Caco-2 (cell line): ENCODE data around the gene SH3RF2. TPM values are rescaled to one million over a fixed set of nuclear protein-coding genes. Genes with fewer than 3 reads are reported as not detected.

ENCODE experiments used
- BruUV-seq: library from RNA; stranded (reverse); fragments of 400-500 nt; replicated peaks from 2 replicates; lab custom pipeline; 2021; lab: Mats Ljungman, UMichigan
- CTCF ChIA-PET: fragments of 300-600 bp; sonication (Branson Sonifier 250); formaldehyde crosslinking; loops from one replicate; lab custom pipeline; 2022; ENCODE audit warnings: antibody characterized with exemption; lab: Charles Lee
- POLR2A ChIA-PET: fragments of 300-600 bp; sonication (Branson Sonifier 250); formaldehyde crosslinking; loops from one replicate; lab custom pipeline; 2022; ENCODE audit warnings: antibody characterized with exemption; lab: Charles Lee
- DNase-seq, 2 experiments: peaks; one replicate each; pipeline versions ENCODE4 v3.0.0 to v3.0.0-alpha.2; 2020 to 2022
- H3K27me3 ChIP-seq: replicated peaks from 2 replicates; pipeline ENCODE4 v1.6.0; 2011; ENCODE audit warnings: low read length; ENCODE audit not compliant: control insufficient read depth, insufficient read depth
- H3K36me3 ChIP-seq: 2 replicates; pipeline ENCODE4 v1.5.1; 2011; ENCODE audit warnings: low read length; ENCODE audit not compliant: control insufficient read depth, insufficient read depth
- H3K4me1 ChIP-seq: fragments of 250-450 bp; sonication (Bioruptor Pico); 2 replicates; pipeline ENCODE4 v1.5.1; 2020; ENCODE audit warnings: mild to moderate bottlenecking
- H3K4me3 ChIP-seq: 2 replicates; pipeline ENCODE4 v1.5.1; 2011; ENCODE audit warnings: low read depth, mild to moderate bottlenecking, control low read depth, low read length
- H3K9me3 ChIP-seq: fragments of 250-450 bp; sonication (Bioruptor Pico); 2 replicates; pipeline ENCODE4 v1.5.1; 2020; ENCODE audit warnings: mild to moderate bottlenecking, moderate library complexity
- H3K27ac Mint-ChIP-seq: one replicate; pipeline ENCODE4 v1.8.0; 2022; ENCODE audit warnings: mixed read lengths; ENCODE audit not compliant: unreplicated experiment
- H3K27me3 Mint-ChIP-seq: one replicate; pipeline ENCODE4 v1.8.0; 2022; ENCODE audit warnings: mixed read lengths; ENCODE audit not compliant: insufficient read depth, unreplicated experiment
- H3K36me3 Mint-ChIP-seq: one replicate; pipeline ENCODE4 v1.8.0; 2022; ENCODE audit warnings: mild to moderate bottlenecking, mixed read lengths; ENCODE audit not compliant: insufficient read depth, unreplicated experiment
- H3K4me1 Mint-ChIP-seq: one replicate; pipeline ENCODE4 v1.8.0; 2022; ENCODE audit warnings: low read depth, mixed read lengths; ENCODE audit not compliant: unreplicated experiment
- H3K4me3 Mint-ChIP-seq: one replicate; pipeline ENCODE4 v1.8.0; 2022; ENCODE audit warnings: mild to moderate bottlenecking, moderate library complexity, mixed read lengths; ENCODE audit not compliant: unreplicated experiment
- H3K9me3 Mint-ChIP-seq: one replicate; pipeline ENCODE4 v1.8.0; 2022; ENCODE audit warnings: mixed read lengths; ENCODE audit not compliant: unreplicated experiment
- intact Hi-C: fragments of 100-400 bp; cut with micrococcal nuclease; formaldehyde crosslinking; loops from one replicate; pipeline ENCODE4 v1.10.0; 2022; ENCODE audit not compliant: unreplicated experiment
- total RNA-seq: library from RNA; stranded (reverse); gene quantifications from 2 replicates; pipeline ENCODE4 v1.2.3, GENCODE V29; 2022
- TF ChIP-seq, protein P1 (sequence below), 2 experiments: fragments of 200-600 bp in 1 of 2; IDR thresholded peaks; 1 replicate in 1 of 2; 2 replicates in 1 of 2; pipeline versions ENCODE4 v1.5.1 to v1.8.0; 2011 to 2022; ENCODE audit warnings: antibody characterized with exemption in 1 of 2, control low read depth in 1 of 2, inconsistent platforms in 1 of 2, low read depth in 1 of 2, low read length in 1 of 2, mild to moderate bottlenecking in 1 of 2, moderate library complexity in 1 of 2; ENCODE audit not compliant: insufficient read depth in 1 of 2, severe bottlenecking in 1 of 2, unreplicated experiment in 1 of 2

SH3RF2 gene
- total RNA-seq, 1 experiment from 2014 or later: 49.4 TPM

DNA sequence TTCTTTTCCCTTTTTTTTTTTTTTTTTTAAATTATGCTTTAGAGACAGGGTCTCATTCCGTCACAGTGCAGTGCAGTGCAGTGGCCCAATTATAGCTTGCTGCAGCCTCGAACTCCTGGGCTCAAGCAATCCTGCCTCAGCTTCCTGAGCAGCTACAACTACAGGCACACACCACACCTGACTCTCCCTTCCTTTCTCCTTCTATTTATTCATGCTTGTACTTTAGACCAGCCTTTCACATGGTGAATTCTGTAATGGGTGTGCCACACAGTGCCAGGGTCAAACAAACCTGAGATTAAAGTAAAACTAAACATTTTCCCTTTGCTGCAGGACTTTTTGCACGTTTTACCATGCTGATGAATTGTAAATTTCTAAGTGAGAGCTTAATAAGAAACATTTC is 8.0 kb downstream of the SH3RF2 start:
- H3K27me3 Mint-ChIP-seq: no peaks in the 10 kb centered on the region
- no peak overlapping the region for H3K4me3 Mint-ChIP-seq
- no peak overlapping the region for H3K4me3 ChIP-seq
- H3K9me3 Mint-ChIP-seq: no peaks in the 10 kb centered on the region
- H3K36me3 Mint-ChIP-seq: peaks cover 70% of the 10 kb centered on the region
- BruUV-seq: no TSS peak
- H3K9me3 ChIP-seq: no peaks in the 10 kb centered on the region
- CTCF ChIA-PET: interaction anchor here (0.8 kb wide), 1 partner anchor 37 kb away, joined by 3 read pairs; no protein-coding TSS in a partner anchor
- H3K27ac Mint-ChIP-seq: no peak overlapping the region
- TF ChIP-seq, protein P1, sequence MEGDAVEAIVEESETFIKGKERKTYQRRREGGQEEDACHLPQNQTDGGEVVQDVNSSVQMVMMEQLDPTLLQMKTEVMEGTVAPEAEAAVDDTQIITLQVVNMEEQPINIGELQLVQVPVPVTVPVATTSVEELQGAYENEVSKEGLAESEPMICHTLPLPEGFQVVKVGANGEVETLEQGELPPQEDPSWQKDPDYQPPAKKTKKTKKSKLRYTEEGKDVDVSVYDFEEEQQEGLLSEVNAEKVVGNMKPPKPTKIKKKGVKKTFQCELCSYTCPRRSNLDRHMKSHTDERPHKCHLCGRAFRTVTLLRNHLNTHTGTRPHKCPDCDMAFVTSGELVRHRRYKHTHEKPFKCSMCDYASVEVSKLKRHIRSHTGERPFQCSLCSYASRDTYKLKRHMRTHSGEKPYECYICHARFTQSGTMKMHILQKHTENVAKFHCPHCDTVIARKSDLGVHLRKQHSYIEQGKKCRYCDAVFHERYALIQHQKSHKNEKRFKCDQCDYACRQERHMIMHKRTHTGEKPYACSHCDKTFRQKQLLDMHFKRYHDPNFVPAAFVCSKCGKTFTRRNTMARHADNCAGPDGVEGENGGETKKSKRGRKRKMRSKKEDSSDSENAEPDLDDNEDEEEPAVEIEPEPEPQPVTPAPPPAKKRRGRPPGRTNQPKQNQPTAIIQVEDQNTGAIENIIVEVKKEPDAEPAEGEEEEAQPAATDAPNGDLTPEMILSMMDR (IDR thresholded peaks at IDR 0.05; ENCODE audit: insufficient read depth in 1 of 2, low read depth in 1 of 2, low read length in 1 of 2, severe bottlenecking in 1 of 2, unreplicated experiment in 1 of 2): no peak
- intact Hi-C loops: loop anchor here (2.0 kb wide), 1 partner anchor 14 kb away; no protein-coding TSS in a partner anchor
- H3K4me1 ChIP-seq: peaks cover 74% of the 10 kb centered on the region
- POLR2A ChIA-PET: interaction anchor here (0.6 kb wide), 1 partner anchor 207 kb away, joined by 3 read pairs; no protein-coding TSS in a partner anchor
- peaks cover 73% of the 10 kb centered on the region for H3K4me1 Mint-ChIP-seq
- no peaks in the 10 kb centered on the region for H3K27me3 ChIP-seq
- H3K36me3 ChIP-seq: peaks cover 7% of the 10 kb centered on the region
- DNase-seq: no peak

GRCh38 chr5:145945620-145946111 is 9.3 kb downstream of the SH3RF2 start:
- ChIA-PET CTCF (no interaction called here), POLR2A (no interaction called here)
- Histone ChIP-seq H3K36me3 (peaks cover 7% of the 10 kb centered on the region), H3K4me3 (no peak overlapping the region), H3K4me1 (peaks cover 60% of the 10 kb centered on the region), H3K9me3 (no peaks in the 10 kb centered on the region), H3K27me3 (no peaks in the 10 kb centered on the region)
- no peak for DNase-seq
- Mint-ChIP-seq H3K9me3 (no peaks in the 10 kb centered on the region), H3K36me3 (peaks cover 69% of the 10 kb centered on the region), H3K27me3 (no peaks in the 10 kb centered on the region), H3K4me1 (peaks cover 72% of the 10 kb centered on the region), H3K4me3 (no peak overlapping the region), H3K27ac (peak overlapping the region; percentile 46)
- TF ChIP-seq, protein P1 (IDR thresholded peaks at IDR 0.05; ENCODE audit: insufficient read depth in 1 of 2, low read depth in 1 of 2, low read length in 1 of 2, severe bottlenecking in 1 of 2, unreplicated experiment in 1 of 2): no peak
- BruUV-seq: no TSS peak
- intact Hi-C loops: loop anchor here (2.0 kb wide), 1 partner anchor 13 kb away; no protein-coding TSS in a partner anchor

DNA sequence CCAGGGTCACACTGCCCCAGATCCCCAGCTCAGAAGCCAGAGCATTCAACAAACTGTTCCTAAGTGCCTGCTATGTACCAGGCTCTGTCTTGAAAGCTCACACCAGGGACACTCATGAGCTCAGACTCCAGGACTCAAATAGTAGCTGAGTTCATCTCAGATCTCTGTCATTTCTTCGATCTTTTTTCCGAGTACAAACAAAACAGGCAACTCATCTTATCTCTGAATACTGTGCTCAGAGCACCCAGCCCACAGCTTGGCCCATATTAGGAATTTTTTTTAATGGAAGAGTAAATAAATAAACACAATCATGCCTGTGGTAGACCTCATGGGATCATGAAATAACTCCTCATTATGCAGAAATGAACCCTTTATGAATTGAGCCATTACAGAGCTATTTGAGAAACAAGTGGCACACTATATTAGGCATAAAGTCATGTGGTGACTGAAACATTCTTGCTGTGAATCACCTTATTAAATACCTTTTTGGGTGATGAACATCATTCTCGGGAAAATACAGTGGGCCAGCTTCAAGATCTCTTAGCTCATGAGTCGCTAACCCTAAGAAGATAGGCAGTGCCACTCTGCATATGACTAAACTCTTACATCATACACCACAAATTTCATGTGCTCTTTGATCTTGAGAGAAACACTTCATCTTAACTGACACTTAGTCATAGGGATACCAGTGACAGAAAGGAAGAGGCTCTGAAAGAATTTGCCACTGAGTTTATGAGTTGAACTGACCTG is 9.9 kb downstream of the SH3RF2 start:
- Mint-ChIP-seq H3K36me3 (peaks cover 68% of the 10 kb centered on the region), H3K4me1 (peaks cover 72% of the 10 kb centered on the region), H3K4me3 (no peak overlapping the region), H3K27ac (peak overlapping the region; percentile 46), H3K27me3 (no peaks in the 10 kb centered on the region), H3K9me3 (no peaks in the 10 kb centered on the region)
- Histone ChIP-seq H3K9me3 (no peaks in the 10 kb centered on the region), H3K27me3 (no peaks in the 10 kb centered on the region), H3K4me3 (no peak overlapping the region), H3K4me1 (peaks cover 54% of the 10 kb centered on the region), H3K36me3 (peaks cover 7% of the 10 kb centered on the region)
- POLR2A ChIA-PET: no interaction called here
- intact Hi-C loops: no loop called here
- no peak for DNase-seq
- BruUV-seq: no TSS peak
- TF ChIP-seq, protein P1 (IDR thresholded peaks at IDR 0.05; ENCODE audit: insufficient read depth in 1 of 2, low read depth in 1 of 2, low read length in 1 of 2, severe bottlenecking in 1 of 2, unreplicated experiment in 1 of 2): no peak
- CTCF ChIA-PET: no interaction called here
